GM23338 (cell line): ENCODE data around the gene ERC2. TPM values are rescaled to one million over a fixed set of nuclear protein-coding genes. Genes with fewer than 3 reads are reported as not detected.

ENCODE experiments used
- ATAC-seq: fragments of 200-7000 bp; cut with Tn5 transposase; 3 replicates; pipeline ENCODE4 v1.9.1; 2020
- DNase-seq: peaks from one replicate; pipeline ENCODE4 v3.0.0-alpha.2; 2015; ENCODE audit warnings: low spot score
- H2AFZ ChIP-seq: fragments of 200-600 bp; sonication (generic); 2 replicates; pipeline ENCODE4 v1.8.0; 2016; ENCODE audit warnings: antibody characterized with exemption, mild to moderate bottlenecking, moderate library complexity
- H3F3A ChIP-seq: fragments of 200-600 bp; sonication (generic); replicated peaks from 2 replicates; pipeline ENCODE4 v1.8.0; 2017; ENCODE audit warnings: antibody characterized with exemption, mixed run types, low read depth
- H3K27ac ChIP-seq: fragments of 200-600 bp; sonication (generic); 2 replicates; pipeline ENCODE4 v1.6.1; 2016; ENCODE audit warnings: low read depth
- H3K27me3 ChIP-seq: fragments of 200-600 bp; sonication (generic); 2 replicates; pipeline ENCODE4 v1.8.0; 2016; ENCODE audit warnings: mild to moderate bottlenecking, mixed run types, moderate library complexity; ENCODE audit not compliant: insufficient read depth
- H3K36me3 ChIP-seq: fragments of 200-600 bp; sonication (generic); 2 replicates; pipeline ENCODE4 v1.8.0; 2016; ENCODE audit warnings: mild to moderate bottlenecking; ENCODE audit not compliant: insufficient read depth
- H3K4me1 ChIP-seq: fragments of 200-600 bp; sonication (generic); 2 replicates; pipeline ENCODE4 v1.8.0; 2016; ENCODE audit warnings: mild to moderate bottlenecking, moderate library complexity; ENCODE audit not compliant: insufficient read depth
- H3K4me2 ChIP-seq: fragments of 200-600 bp; sonication (generic); 2 replicates; pipeline ENCODE4 v1.7.1; 2017; ENCODE audit warnings: mixed run types
- H3K4me3 ChIP-seq: fragments of 200-600 bp; sonication (generic); 2 replicates; pipeline ENCODE4 v1.6.1; 2016; ENCODE audit warnings: mixed run types
- H3K79me2 ChIP-seq: fragments of 200-600 bp; sonication (generic); replicated peaks from 2 replicates; pipeline ENCODE4 v1.8.0; 2017; ENCODE audit warnings: mild to moderate bottlenecking; ENCODE audit not compliant: insufficient read depth
- H3K9me2 ChIP-seq: fragments of 200-600 bp; sonication (generic); 2 replicates; pipeline ENCODE4 v1.8.0; 2017; ENCODE audit not compliant: insufficient read depth
- H4K20me1 ChIP-seq: fragments of 200-600 bp; sonication (generic); replicated peaks from 2 replicates; pipeline ENCODE4 v1.8.0; 2017; ENCODE audit warnings: mild to moderate bottlenecking; ENCODE audit not compliant: insufficient read depth
- H3K27ac Mint-ChIP-seq: 2 replicates; pipeline ENCODE4 v1.8.0; 2020; ENCODE audit warnings: inconsistent platforms, mild to moderate bottlenecking, moderate library complexity, mixed read lengths
- H3K27me3 Mint-ChIP-seq: 3 replicates; pipeline ENCODE4 v1.8.0; 2022; ENCODE audit warnings: low read depth, mild to moderate bottlenecking, moderate library complexity, mixed read lengths, inconsistent platforms; ENCODE audit not compliant: insufficient read depth, poor library complexity
- H3K36me3 Mint-ChIP-seq: 3 replicates; pipeline ENCODE4 v1.8.0; 2021; ENCODE audit warnings: low read depth, mild to moderate bottlenecking, inconsistent platforms, moderate library complexity, mixed read lengths
- H3K4me1 Mint-ChIP-seq: 3 replicates; pipeline ENCODE4 v1.8.0; 2020; ENCODE audit warnings: mild to moderate bottlenecking, inconsistent platforms, mixed read lengths
- H3K4me3 Mint-ChIP-seq: 3 replicates; pipeline ENCODE4 v1.8.0; 2021; ENCODE audit warnings: moderate library complexity, mild to moderate bottlenecking, inconsistent platforms, mixed read lengths
- H3K9me3 Mint-ChIP-seq: 3 replicates; pipeline ENCODE4 v1.8.0; 2020; ENCODE audit warnings: moderate library complexity, mild to moderate bottlenecking, inconsistent platforms, mixed read lengths
- CTCF ChIP-seq, 2 experiments: fragments of 200-600 bp in 1 of 2; sonication (generic) in 1 of 2; conservative IDR thresholded peaks; 2 replicates each; pipeline versions ENCODE4 v1.5.1 to v1.6.1; 2016 to 2017; ENCODE audit warnings: antibody characterized with exemption in 2 of 2, low read depth in 2 of 2, mild to moderate bottlenecking in 2 of 2, moderate library complexity in 1 of 2
- EZH2 ChIP-seq: fragments of 200-600 bp; sonication (generic); IDR thresholded peaks from one replicate; pipeline ENCODE4 v1.8.0; 2017; ENCODE audit warnings: antibody characterized with exemption, mild to moderate bottlenecking, low read depth; ENCODE audit not compliant: unreplicated experiment
- NANOG ChIP-seq: IDR thresholded peaks from 2 replicates; pipeline ENCODE4 v1.6.1; 2016; ENCODE audit warnings: antibody characterized with exemption, borderline replicate concordance
- REST ChIP-seq: IDR thresholded peaks from one replicate; pipeline ENCODE4 v1.6.1; 2018; ENCODE audit warnings: antibody characterized with exemption; ENCODE audit not compliant: unreplicated experiment
- ZNF114 ChIP-seq: fragments of 250-450 bp; sonication (Bioruptor Pico); IDR thresholded peaks from 2 replicates; pipeline ENCODE4 v1.5.0; 2020; ENCODE audit warnings: mild to moderate bottlenecking, moderate library complexity
- polyA plus RNA-seq: library from polyadenylated mRNA; unstranded; fragments of >200 nt; fragmentation: Nextera tagmentation; extraction: Ambion mirVana; gene quantifications from 2 replicates; pipeline ENCODE4 v1.2.1, GENCODE V29; 2016
- total RNA-seq: library from RNA; depleted of rRNA; stranded (reverse); fragments of >200 nt; shearing (Covaris generic); gene quantifications from 2 replicates; pipeline ENCODE4 v1.2.3, GENCODE V29; 2014

The ERC2 gene
- total and polyA plus RNA-seq, 2 experiments from 2014 or later, result 11.8 to 13.7 TPM

GRCh38 chr3:55607175-55607574, 861.1 kb downstream of the ERC2 start:
- Histone ChIP-seq H3K4me2 (no peak overlapping the region), H3K4me1 (peaks cover 7% of the 10 kb centered on the region; the same call in 1 of the 2 replicates), H3F3A (no peaks in the 10 kb centered on the region), H3K36me3 (no peaks in the 10 kb centered on the region), H3K27me3 (no peaks in the 10 kb centered on the region), H3K4me3 (no peak overlapping the region), H3K27ac (no peak overlapping the region), H2AFZ (no peak overlapping the region), H3K9me2 (peaks cover 8% of the 10 kb centered on the region; the same call in 1 of the 2 replicates), H3K79me2 (no peaks in the 10 kb centered on the region), H4K20me1 (no peaks in the 10 kb centered on the region)
- H3K9me3 Mint-ChIP-seq, result no peaks in the 10 kb centered on the region
- TF ChIP-seq EZH2 (no peak), NANOG (no peak), REST (no peak), CTCF (conservative IDR thresholded peaks at IDR 0.05; ENCODE audit: low read depth in 2 of 2) (peak in 1 of 2 experiments; percentile 23; a peak in 2 of 4 replicates)
- H3K27me3 Mint-ChIP-seq, result no peaks in the 10 kb centered on the region
- no peak overlapping the region for H3K27ac Mint-ChIP-seq
- H3K4me1 Mint-ChIP-seq, result peaks cover 16% of the 10 kb centered on the region
- DNase-seq, result no peak
- no peak overlapping the region for H3K4me3 Mint-ChIP-seq
- no peaks in the 10 kb centered on the region for H3K36me3 Mint-ChIP-seq
- no peak for ATAC-seq

- peaks cover 8% of the 10 kb centered on the region; the same call in 1 of the 2 replicates for H3K9me2 ChIP-seq
- H3K4me1 Mint-ChIP-seq, result peaks cover 16% of the 10 kb centered on the region
- H3K27me3 Mint-ChIP-seq, result peaks cover 3% of the 10 kb centered on the region
- no peak for DNase-seq
- TF ChIP-seq NANOG (no peak), ZNF114 (CRISPR knock-in tag) (no peak), EZH2 (no peak)
- no peaks in the 10 kb centered on the region for H3F3A ChIP-seq
- no peak overlapping the region for H3K4me3 ChIP-seq
- no peaks in the 10 kb centered on the region for H3K36me3 ChIP-seq
- H3K4me3 Mint-ChIP-seq, result no peak overlapping the region
- no peak overlapping the region for H3K27ac Mint-ChIP-seq
- H3K4me1 ChIP-seq, result peaks cover 7% of the 10 kb centered on the region; the same call in 1 of the 2 replicates
- no peaks in the 10 kb centered on the region for H3K36me3 Mint-ChIP-seq
- no peaks in the 10 kb centered on the region for H3K79me2 ChIP-seq
- H2AFZ ChIP-seq, result no peak overlapping the region
- no peak for ATAC-seq
- no peaks in the 10 kb centered on the region for H4K20me1 ChIP-seq
- no peak overlapping the region for H3K4me2 ChIP-seq
- no peaks in the 10 kb centered on the region for H3K9me3 Mint-ChIP-seq
- H3K27ac ChIP-seq, result no peak overlapping the region
- H3K27me3 ChIP-seq, result no peaks in the 10 kb centered on the region
These were observed 862.6 kb downstream of the ERC2 start for GRCh38 chr3:55605443-55606236.
